HCT116 (cell line): ENCODE measurements around the gene SAV1. TPM values are rescaled to one million over a fixed set of nuclear protein-coding genes. Genes with fewer than 3 reads are reported as not detected.

Experiments
- ATAC-seq: fragments of 200-7000 bp; cut with Tn5 transposase; 2 replicates; pipeline ENCODE4 v1.9.1; 2020; ENCODE audit warnings: mild to moderate bottlenecking, moderate library complexity
- BruUV-seq: library from RNA; stranded (reverse); fragments of 400-500 nt; replicated peaks from 2 replicates; lab custom pipeline; 2021; lab: Mats Ljungman, UMichigan
- CTCF ChIA-PET: fragments of 300-600 bp; sonication (Branson Sonifier 250); formaldehyde crosslinking; loops from one replicate; lab custom pipeline; 2021; ENCODE audit warnings: antibody characterized with exemption; lab: Charles Lee
- POLR2A ChIA-PET: fragments of 300-600, 350-600 bp; sonication (Branson Sonifier 250); formaldehyde crosslinking; loops from one replicate; lab custom pipeline; 2021; ENCODE audit warnings: antibody characterized with exemption; lab: Charles Lee
- RAD21 ChIA-PET, 2 experiments: fragments of 300-600 bp; sonication (Branson Sonifier 250); formaldehyde crosslinking; loops; one replicate each; lab custom pipeline; 2023; ENCODE audit warnings: low total read pairs in 2 of 2; ENCODE audit not compliant: uncharacterized antibody in 2 of 2, unreplicated experiment in 2 of 2, low non-redundant PET in 1 of 2; lab: Charles Lee
- DNase-seq: peaks from one replicate; pipeline ENCODE4 v3.0.0-alpha.2; 2010; ENCODE audit warnings: low read depth, low spot score
- H2AFZ ChIP-seq: fragments of 200-600 bp; shearing (Covaris generic), sonication (generic); 2 replicates; pipeline ENCODE4 v1.6.1; 2017; ENCODE audit warnings: low read depth, mixed run types, mixed read lengths, antibody characterized with exemption, low read length; ENCODE audit not compliant: poor library complexity, severe bottlenecking
- H3K27ac ChIP-seq: 2 replicates; pipeline ENCODE4 v1.5.1; 2012; ENCODE audit warnings: low read depth, low read length
- H3K27me3 ChIP-seq: fragments of 200-600 bp; sonication (generic); 2 replicates; pipeline ENCODE4 v1.6.1; 2016; ENCODE audit warnings: mixed run types, low read length, mixed read lengths; ENCODE audit not compliant: insufficient read depth
- H3K36me3 ChIP-seq, 2 experiments: fragments of 200-500 bp in 1 of 2; fragments of 200-600 bp in 1 of 2; sonication (Bioruptor generic) in 1 of 2; sonication (generic) in 1 of 2; 2 replicates each; pipeline versions ENCODE4 v1.5.1 to v1.6.1; 2014 to 2016; ENCODE audit warnings: low read length in 2 of 2, inconsistent platforms in 1 of 2, mixed read lengths in 1 of 2, mixed run types in 1 of 2; ENCODE audit not compliant: insufficient read depth in 2 of 2, control insufficient read depth in 1 of 2
- H3K4me1 ChIP-seq, 2 experiments: fragments of 200-600 bp in 1 of 2; sonication (generic) in 1 of 2; 2 replicates each; pipeline versions ENCODE4 v1.5.1 to v1.6.1; 2012 to 2017; ENCODE audit warnings: low read length in 2 of 2, inconsistent platforms in 1 of 2, mild to moderate bottlenecking in 1 of 2, mixed read lengths in 1 of 2, mixed run types in 1 of 2, moderate library complexity in 1 of 2; ENCODE audit not compliant: insufficient read depth in 2 of 2, control insufficient read depth in 1 of 2
- H3K4me2 ChIP-seq: fragments of 200-600 bp; sonication (generic); 2 replicates; pipeline ENCODE4 v1.6.1; 2017; ENCODE audit warnings: mixed run types, low read length, mixed read lengths
- H3K4me3 ChIP-seq, 2 experiments: fragments of 200-600 bp in 1 of 2; sonication (generic) in 1 of 2; replicated peaks in 1 of 2; 2 replicates each; pipeline ENCODE4 v1.5.1; 2011 to 2016; ENCODE audit warnings: low read length in 2 of 2, control low read depth in 1 of 2, low read depth in 1 of 2, mild to moderate bottlenecking in 1 of 2, mixed read lengths in 1 of 2, mixed run types in 1 of 2
- H3K79me2 ChIP-seq: fragments of 200-600 bp; sonication (generic); 2 replicates; pipeline ENCODE4 v1.6.1; 2017; ENCODE audit warnings: mild to moderate bottlenecking, mixed run types, low read length, moderate library complexity, mixed read lengths; ENCODE audit not compliant: insufficient read depth
- H3K9ac ChIP-seq: fragments of 200-600 bp; sonication (generic); 2 replicates; pipeline ENCODE4 v1.6.1; 2016; ENCODE audit warnings: low read length, mixed read lengths
- H3K9me2 ChIP-seq: fragments of 200-600 bp; sonication (generic), shearing (Covaris generic); 2 replicates; pipeline ENCODE4 v1.6.1; 2017; ENCODE audit warnings: mixed run types, mild to moderate bottlenecking, moderate library complexity; ENCODE audit not compliant: insufficient read depth
- H3K9me3 ChIP-seq, 2 experiments: fragments of 200-500 bp in 1 of 2; fragments of 200-600 bp in 1 of 2; sonication (Bioruptor generic) in 1 of 2; sonication (generic) in 1 of 2; 2 replicates each; pipeline ENCODE4 v1.6.1; 2014 to 2017; ENCODE audit warnings: low read length in 2 of 2, mixed read lengths in 2 of 2, inconsistent platforms in 1 of 2, low read depth in 1 of 2, mild to moderate bottlenecking in 1 of 2, mixed run types in 1 of 2, moderate library complexity in 1 of 2; ENCODE audit not compliant: control insufficient read depth in 1 of 2, insufficient read depth in 1 of 2
- H4K20me1 ChIP-seq: fragments of 200-600 bp; sonication (generic), shearing (Covaris generic); 2 replicates; pipeline ENCODE4 v1.6.1; 2017; ENCODE audit warnings: mixed run types, mild to moderate bottlenecking, moderate library complexity; ENCODE audit not compliant: insufficient read depth
- ATF3 ChIP-seq: IDR thresholded peaks from 2 replicates; pipeline ENCODE4 v1.6.1; 2012
- CBX3 ChIP-seq: IDR thresholded peaks from 2 replicates; pipeline ENCODE4 v1.6.1; 2012; ENCODE audit warnings: low read depth
- CTCF ChIP-seq, 3 experiments: fragments of 200-600 bp in 1 of 3; sonication (generic) in 1 of 3; IDR thresholded peaks in 2 of 3; conservative IDR thresholded peaks in 1 of 3; 2 replicates each; pipeline ENCODE4 v1.5.1; 2012 to 2017; ENCODE audit warnings: low read depth in 2 of 3, low read length in 2 of 3, antibody characterized with exemption in 1 of 3, borderline replicate concordance in 1 of 3, control low read depth in 1 of 3, mild to moderate bottlenecking in 1 of 3, mixed read lengths in 1 of 3, mixed run types in 1 of 3, moderate library complexity in 1 of 3; ENCODE audit not compliant: insufficient read depth in 1 of 3
- EGR1 ChIP-seq: IDR thresholded peaks from 2 replicates; pipeline ENCODE4 v1.6.1; 2012; ENCODE audit warnings: low read depth
- ELF1 ChIP-seq: IDR thresholded peaks from 2 replicates; pipeline ENCODE4 v1.6.1; 2012; ENCODE audit warnings: low read depth, borderline replicate concordance
- EZH2phosphoT487 ChIP-seq: fragments of 200-600 bp; IDR thresholded peaks from 2 replicates; pipeline ENCODE4 v1.6.1; 2018; ENCODE audit warnings: antibody characterized with exemption, borderline replicate concordance
- JUND ChIP-seq: IDR thresholded peaks from 2 replicates; pipeline ENCODE4 v1.6.1; 2012
- POLR2A ChIP-seq: IDR thresholded peaks from 2 replicates; pipeline ENCODE4 v1.7.0; 2011; ENCODE audit warnings: borderline replicate concordance; ENCODE audit not compliant: insufficient read depth, insufficient read length; ENCODE audit errors: extremely low read depth
- POLR2AphosphoS5 ChIP-seq: IDR thresholded peaks from 2 replicates; pipeline ENCODE4 v1.6.1; 2011; ENCODE audit warnings: mild to moderate bottlenecking, low read depth, low read length, moderate library complexity
- RAD21 ChIP-seq: IDR thresholded peaks from 2 replicates; pipeline ENCODE4 v1.6.1; 2012; ENCODE audit warnings: low read depth, mild to moderate bottlenecking
- SIN3A ChIP-seq: IDR thresholded peaks from 2 replicates; pipeline ENCODE4 v1.6.1; 2012; ENCODE audit warnings: low read depth
- SRF ChIP-seq: IDR thresholded peaks from 2 replicates; pipeline ENCODE4 v1.6.1; 2012; ENCODE audit warnings: low read depth
- TCF7L2 ChIP-seq: IDR thresholded peaks from 2 replicates; pipeline ENCODE4 v1.7.0; 2011; ENCODE audit warnings: borderline replicate concordance, inconsistent platforms; ENCODE audit not compliant: insufficient read depth, insufficient read length; ENCODE audit errors: extremely low read depth
- YY1 ChIP-seq: IDR thresholded peaks from 2 replicates; pipeline ENCODE4 v1.6.1; 2011; ENCODE audit warnings: low read length, low read depth, moderate library complexity, mild to moderate bottlenecking; ENCODE audit not compliant: insufficient replicate concordance; ENCODE audit errors: extremely low read depth
- ZNF274 ChIP-seq: fragments of 200-500 bp; sonication (Bioruptor generic); IDR thresholded peaks from 2 replicates; pipeline ENCODE4 v1.6.1; 2014; ENCODE audit warnings: mild to moderate bottlenecking, low read depth, low read length, inconsistent platforms
- intact Hi-C: fragments of 100-400 bp; cut with micrococcal nuclease; formaldehyde crosslinking; loops from 2 replicates; pipeline ENCODE4 v1.10.0; 2022
- total RNA-seq: library from RNA; stranded (reverse); gene quantifications from one replicate; pipeline ENCODE4 v1.2.1, GENCODE V29; 2021; ENCODE audit not compliant: unreplicated experiment
- TF ChIP-seq, protein P1 (sequence below): IDR thresholded peaks from 2 replicates; pipeline ENCODE4 v1.6.1; 2011; ENCODE audit warnings: mild to moderate bottlenecking, low read length, moderate library complexity; ENCODE audit not compliant: insufficient replicate concordance; ENCODE audit errors: extremely low read depth
- TF ChIP-seq, protein P2 (sequence below): IDR thresholded peaks from 2 replicates; pipeline ENCODE4 v1.6.1; 2012
- TF ChIP-seq, protein P3 (sequence below): IDR thresholded peaks from 2 replicates; pipeline ENCODE4 v1.6.1; 2012; ENCODE audit warnings: low read depth

The SAV1 gene
- total RNA-seq, 1 experiment from 2014 or later, result 38.0 TPM

- no peak overlapping the region for H2AFZ ChIP-seq
- H3K79me2 ChIP-seq, result no peaks in the 10 kb centered on the region
- no peaks in the 10 kb centered on the region for H3K27me3 ChIP-seq
- ATAC-seq (no peak), DNase-seq (no peak)
- no TSS peak for BruUV-seq
- no peaks in the 10 kb centered on the region for H3K9me3 ChIP-seq
- no peaks in the 10 kb centered on the region for H3K9me2 ChIP-seq
- no peaks in the 10 kb centered on the region for H4K20me1 ChIP-seq
- no peaks in the 10 kb centered on the region for H3K36me3 ChIP-seq
- no peak for TF ChIP-seq TCF7L2
- TF ChIP-seq CBX3, result no peak
- no peak for TF ChIP-seq YY1
- TF ChIP-seq EGR1, result no peak
- TF ChIP-seq ZNF274, result no peak
- no peak for TF ChIP-seq POLR2A
- no peak for TF ChIP-seq ELF1
- TF ChIP-seq SRF, result no peak
- TF ChIP-seq JUND, result no peak
- TF ChIP-seq EZH2phosphoT487, result no peak
- TF ChIP-seq RAD21, result no peak
- TF ChIP-seq, protein P1, sequence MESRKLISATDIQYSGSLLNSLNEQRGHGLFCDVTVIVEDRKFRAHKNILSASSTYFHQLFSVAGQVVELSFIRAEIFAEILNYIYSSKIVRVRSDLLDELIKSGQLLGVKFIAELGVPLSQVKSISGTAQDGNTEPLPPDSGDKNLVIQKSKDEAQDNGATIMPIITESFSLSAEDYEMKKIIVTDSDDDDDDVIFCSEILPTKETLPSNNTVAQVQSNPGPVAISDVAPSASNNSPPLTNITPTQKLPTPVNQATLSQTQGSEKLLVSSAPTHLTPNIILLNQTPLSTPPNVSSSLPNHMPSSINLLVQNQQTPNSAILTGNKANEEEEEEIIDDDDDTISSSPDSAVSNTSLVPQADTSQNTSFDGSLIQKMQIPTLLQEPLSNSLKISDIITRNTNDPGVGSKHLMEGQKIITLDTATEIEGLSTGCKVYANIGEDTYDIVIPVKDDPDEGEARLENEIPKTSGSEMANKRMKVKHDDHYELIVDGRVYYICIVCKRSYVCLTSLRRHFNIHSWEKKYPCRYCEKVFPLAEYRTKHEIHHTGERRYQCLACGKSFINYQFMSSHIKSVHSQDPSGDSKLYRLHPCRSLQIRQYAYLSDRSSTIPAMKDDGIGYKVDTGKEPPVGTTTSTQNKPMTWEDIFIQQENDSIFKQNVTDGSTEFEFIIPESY, result no peak
- TF ChIP-seq, protein P2, sequence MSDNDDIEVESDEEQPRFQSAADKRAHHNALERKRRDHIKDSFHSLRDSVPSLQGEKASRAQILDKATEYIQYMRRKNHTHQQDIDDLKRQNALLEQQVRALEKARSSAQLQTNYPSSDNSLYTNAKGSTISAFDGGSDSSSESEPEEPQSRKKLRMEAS, result no peak
- no peak for TF ChIP-seq ATF3
- no peak for TF ChIP-seq CTCF (IDR thresholded peaks at IDR 0.05 in 2 of 3, conservative IDR thresholded peaks at IDR 0.05 in 1 of 3; ENCODE audit: borderline replicate concordance in 1 of 3, insufficient read depth in 1 of 3, low read depth in 2 of 3, low read length in 2 of 3)
- no peak for TF ChIP-seq POLR2AphosphoS5
- TF ChIP-seq, protein P3, sequence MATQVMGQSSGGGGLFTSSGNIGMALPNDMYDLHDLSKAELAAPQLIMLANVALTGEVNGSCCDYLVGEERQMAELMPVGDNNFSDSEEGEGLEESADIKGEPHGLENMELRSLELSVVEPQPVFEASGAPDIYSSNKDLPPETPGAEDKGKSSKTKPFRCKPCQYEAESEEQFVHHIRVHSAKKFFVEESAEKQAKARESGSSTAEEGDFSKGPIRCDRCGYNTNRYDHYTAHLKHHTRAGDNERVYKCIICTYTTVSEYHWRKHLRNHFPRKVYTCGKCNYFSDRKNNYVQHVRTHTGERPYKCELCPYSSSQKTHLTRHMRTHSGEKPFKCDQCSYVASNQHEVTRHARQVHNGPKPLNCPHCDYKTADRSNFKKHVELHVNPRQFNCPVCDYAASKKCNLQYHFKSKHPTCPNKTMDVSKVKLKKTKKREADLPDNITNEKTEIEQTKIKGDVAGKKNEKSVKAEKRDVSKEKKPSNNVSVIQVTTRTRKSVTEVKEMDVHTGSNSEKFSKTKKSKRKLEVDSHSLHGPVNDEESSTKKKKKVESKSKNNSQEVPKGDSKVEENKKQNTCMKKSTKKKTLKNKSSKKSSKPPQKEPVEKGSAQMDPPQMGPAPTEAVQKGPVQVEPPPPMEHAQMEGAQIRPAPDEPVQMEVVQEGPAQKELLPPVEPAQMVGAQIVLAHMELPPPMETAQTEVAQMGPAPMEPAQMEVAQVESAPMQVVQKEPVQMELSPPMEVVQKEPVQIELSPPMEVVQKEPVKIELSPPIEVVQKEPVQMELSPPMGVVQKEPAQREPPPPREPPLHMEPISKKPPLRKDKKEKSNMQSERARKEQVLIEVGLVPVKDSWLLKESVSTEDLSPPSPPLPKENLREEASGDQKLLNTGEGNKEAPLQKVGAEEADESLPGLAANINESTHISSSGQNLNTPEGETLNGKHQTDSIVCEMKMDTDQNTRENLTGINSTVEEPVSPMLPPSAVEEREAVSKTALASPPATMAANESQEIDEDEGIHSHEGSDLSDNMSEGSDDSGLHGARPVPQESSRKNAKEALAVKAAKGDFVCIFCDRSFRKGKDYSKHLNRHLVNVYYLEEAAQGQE, result no peak
- TF ChIP-seq SIN3A, result no peak
- TF ChIP-seq, all 23 proteins: peak for 0
- Histone ChIP-seq H3K4me3 (no peak overlapping the region), H3K27ac (no peak overlapping the region), H3K9ac (no peak overlapping the region), H3K4me2 (no peak overlapping the region), H3K4me1 (no peaks in the 10 kb centered on the region)
- RAD21 ChIA-PET, result no interaction called here
- CTCF ChIA-PET, result no interaction called here
- intact Hi-C loops, result no loop called here
- POLR2A ChIA-PET, result no interaction called here
Observed at GRCh38 chr14:50612806-50613205, 55.3 kb downstream of the SAV1 start.
